Measurements from ENCODE around the gene FXYD2. TPM values are rescaled to one million over a fixed set of nuclear protein-coding genes. Genes with fewer than 3 reads are reported as not detected.

Gene FXYD2
- total and polyA plus RNA-seq, 10 of the 15 experiments (the other 5 are each of a cell fraction or from before 2014, with no cell fraction given), result 1.2 to 4.5 (median 2.4) TPM

- ChIA-PET CTCF (no interaction called here), RAD21 (ENCODE audit: unreplicated experiment) (no interaction called here), SMC1A (ENCODE audit: uncharacterized antibody, unreplicated experiment) (interaction anchor here (0.6 to 1.4 kb wide), 2 partner anchors 43 to 91 kb away, joined by 3 to 4 read pairs; no protein-coding TSS in a partner anchor), POLR2A (no interaction called here)
- no peaks in the 10 kb centered on the region for H3K36me3 ChIP-seq (ENCODE audit: control insufficient read depth in 2 of 2, insufficient read depth in 2 of 2, low read length in 1 of 2)
- intact Hi-C loops (cut with micrococcal nuclease; ENCODE audit: unreplicated experiment), result no loop called here
- H3K27ac ChIP-seq (ENCODE audit: control insufficient read depth, insufficient read depth), result no peak overlapping the region
- H3K9ac ChIP-seq (ENCODE audit: control insufficient read depth, insufficient read depth, low read length), result no peak overlapping the region
- FAIRE-seq, result no peak
- in situ Hi-C loops (cut with MboI), result no loop called here
- no peak overlapping the region for H3K4me2 ChIP-seq (ENCODE audit: control insufficient read depth, insufficient read depth)
- no peaks in the 10 kb centered on the region for H3K79me2 ChIP-seq (ENCODE audit: control insufficient read depth, insufficient read depth, low read length)
- H4K20me1 ChIP-seq (ENCODE audit: control insufficient read depth, insufficient read depth), result no peaks in the 10 kb centered on the region
- DNase-seq (ENCODE audit: low read depth, low spot score), result no peak
- H3K27me3 ChIP-seq (replicated peaks in 1 of 2; ENCODE audit: control insufficient read depth in 2 of 2, insufficient read depth in 2 of 2, low read length in 1 of 2), result no peaks in the 10 kb centered on the region; a peak in 2 of 4 replicates
- no peak overlapping the region for H3K4me3 ChIP-seq
- BruUV-seq (replicated peaks), result no TSS peak
- TF ChIP-seq RAD51 (IDR thresholded peaks at IDR 0.05) (no peak), MTA3 (IDR thresholded peaks at IDR 0.05; ENCODE audit: borderline replicate concordance, low read length) (no peak), ZZZ3 (IDR thresholded peaks at IDR 0.05; ENCODE audit: control insufficient read depth, insufficient read length, low read depth) (no peak), ASH2L (IDR thresholded peaks at IDR 0.05; ENCODE audit: borderline replicate concordance, low read depth) (no peak), SRF (IDR thresholded peaks at IDR 0.05; ENCODE audit: low read depth in 2 of 2, low read length in 2 of 2) (no peak), ETV6 (conservative IDR thresholded peaks at IDR 0.05 in 1 of 2, IDR thresholded peaks at IDR 0.05 in 1 of 2; ENCODE audit: borderline replicate concordance in 1 of 2, low read depth in 1 of 2) (no peak), EZH2 (IDR thresholded peaks at IDR 0.05; ENCODE audit: borderline replicate concordance, control insufficient read depth, low read depth, low read length) (no peak), USF1 (IDR thresholded peaks at IDR 0.05; ENCODE audit: borderline replicate concordance, extremely low read length, insufficient read depth, low read depth, low read length) (no peak), MEF2A (IDR thresholded peaks at IDR 0.05; ENCODE audit: insufficient read depth, low read depth, low read length) (no peak), CREB1 (IDR thresholded peaks at IDR 0.05; ENCODE audit: low read depth) (no peak), KDM1A (IDR thresholded peaks at IDR 0.05; ENCODE audit: borderline replicate concordance) (no peak), ZNF207 (IDR thresholded peaks at IDR 0.05; ENCODE audit: borderline replicate concordance) (no peak), BRCA1 (IDR thresholded peaks at IDR 0.05; ENCODE audit: low read depth, low read length) (no peak), SUZ12 (IDR thresholded peaks at IDR 0.05; ENCODE audit: unreplicated experiment) (no peak)
- 37% methylated on average over 13 of the region's 13 CpGs for WGBS (ENCODE audit: insufficient coverage, insufficient replicate concordance, low lambda C conversion rate, missing lambda C conversion rate)
- no peak overlapping the region for H2AFZ ChIP-seq (ENCODE audit: control insufficient read depth, low read depth, low read length)
- no peak for ATAC-seq
- peaks cover 2% of the 10 kb centered on the region; the same call in 2 of the 3 replicates for H3K9me3 ChIP-seq (replicated peaks; ENCODE audit: control insufficient read depth, insufficient read depth, low read length)
- no peaks in the 10 kb centered on the region for H3K4me1 ChIP-seq (ENCODE audit: control insufficient read depth, insufficient read depth, low read length)
Measured at GRCh38 chr11:117855912-117856651, 31.5 kb upstream of the FXYD2 start.
